GM19328 (cell line): ENCODE results near the gene GSS.
"Not testable (repeated sequence)": the region's sequence is repeated elsewhere in the genome, so short reads cannot be mapped to it uniquely, and the experiment has no call there.

Source experiments
- ATAC-seq: cut with Tn5 transposase; IDR thresholded peaks from one replicate; pipeline ENCODE4 v1.9.1; 2021; ENCODE audit warnings: mild to moderate bottlenecking, moderate library complexity; ENCODE audit not compliant: unreplicated experiment

The GSS gene

DNA sequence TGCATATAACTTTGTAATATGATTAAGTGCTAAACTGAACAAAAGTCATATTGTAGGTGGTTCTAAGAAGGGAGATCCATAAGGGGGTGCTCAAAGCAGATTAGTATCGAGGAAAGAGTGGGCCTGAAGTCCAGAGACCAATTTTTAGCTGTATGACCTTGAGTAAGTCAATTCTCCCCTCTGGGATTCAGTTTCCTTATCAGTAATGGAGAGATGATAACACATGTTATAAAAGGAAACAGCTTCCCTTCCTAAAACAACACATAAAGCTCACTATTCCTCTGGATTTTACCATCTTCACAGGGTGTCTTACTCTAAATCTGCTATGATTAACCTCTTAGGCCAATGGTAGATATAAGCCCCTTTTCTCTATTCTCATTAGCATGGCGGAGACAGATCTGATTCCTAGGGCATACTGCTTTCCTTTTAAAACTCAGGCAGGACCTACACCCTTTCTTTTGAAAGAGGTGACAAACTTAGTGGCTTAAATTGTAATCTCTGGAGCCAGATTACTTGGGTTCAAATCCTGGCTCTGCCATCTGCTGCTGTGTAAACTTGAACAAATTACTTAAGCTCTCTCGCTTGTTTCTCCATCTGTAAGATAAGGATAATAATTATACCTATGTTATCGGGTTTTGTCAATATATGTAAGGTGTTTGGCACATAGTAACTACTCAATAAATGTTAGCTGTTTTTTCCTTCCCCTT is 39.7 kb downstream of the GSS start:
- no peak for ATAC-seq

GRCh38 chr20:34915131-34915530 is 40.5 kb downstream of the GSS start:
- no peak for ATAC-seq

GRCh38 chr20:34907616-34908469 is 47.8 kb downstream of the GSS start:
- ATAC-seq: no peak

GRCh38 chr20:34904202-34904621 is 51.4 kb downstream of the GSS start:
- no peak for ATAC-seq

GRCh38 chr20:34898731-34899130 is 56.9 kb downstream of the GSS start:
- not testable (repeated sequence) for ATAC-seq

GRCh38 chr20:34898129-34898528 is 57.5 kb downstream of the GSS start:
- not testable (repeated sequence) for ATAC-seq

GRCh38 chr20:34896086-34896621 is 59.5 kb downstream of the GSS start:
- no peak for ATAC-seq

DNA sequence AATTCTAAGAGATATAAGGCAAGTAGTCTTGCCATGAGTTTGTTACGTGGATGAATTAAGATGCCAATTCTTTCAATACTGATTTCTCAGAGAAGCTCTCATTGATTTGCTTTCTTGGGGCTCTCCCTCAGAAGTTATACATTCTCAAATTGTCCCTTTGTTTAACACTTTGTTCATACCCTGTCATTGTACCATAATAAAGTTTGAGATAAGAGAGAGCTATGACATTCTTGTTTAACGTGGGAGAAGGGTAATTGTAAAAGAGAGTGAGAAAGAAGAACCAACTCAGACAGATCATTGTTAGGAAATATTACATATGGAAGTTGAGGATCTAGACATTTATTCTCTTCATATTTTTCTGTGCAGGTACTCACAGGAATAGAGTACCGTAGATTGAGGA is 60.1 kb downstream of the GSS start:
- ATAC-seq: no peak

- ATAC-seq: no peak
These were observed 60.9 kb downstream of the GSS start for GRCh38 chr20:34894723-34895122.

- no peak for ATAC-seq
These were observed 62.9 kb downstream of the GSS start for GRCh38 chr20:34892671-34893070.

- ATAC-seq: no peak
These were observed 64.2 kb downstream of the GSS start for GRCh38 chr20:34891166-34892062.

DNA sequence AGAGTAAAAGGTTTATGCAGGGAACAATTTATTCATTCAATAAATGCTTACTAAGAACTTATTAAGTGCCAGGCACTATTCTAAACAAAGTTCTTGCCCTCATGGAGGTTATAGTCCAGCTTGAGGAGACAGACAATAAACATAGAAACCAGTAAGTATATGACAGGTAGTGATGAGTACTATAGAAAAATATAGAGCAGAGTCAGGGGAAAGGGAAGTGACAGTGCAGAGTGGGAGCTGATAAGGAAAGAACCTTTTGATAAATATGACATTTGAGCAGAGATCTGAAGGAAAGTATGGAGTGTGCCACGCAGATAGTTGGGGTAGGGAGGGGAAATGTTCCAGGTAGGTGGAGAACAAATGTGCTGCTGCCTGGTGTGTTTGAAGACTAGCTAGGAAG is 67.1 kb downstream of the GSS start:
- ATAC-seq: no peak

DNA sequence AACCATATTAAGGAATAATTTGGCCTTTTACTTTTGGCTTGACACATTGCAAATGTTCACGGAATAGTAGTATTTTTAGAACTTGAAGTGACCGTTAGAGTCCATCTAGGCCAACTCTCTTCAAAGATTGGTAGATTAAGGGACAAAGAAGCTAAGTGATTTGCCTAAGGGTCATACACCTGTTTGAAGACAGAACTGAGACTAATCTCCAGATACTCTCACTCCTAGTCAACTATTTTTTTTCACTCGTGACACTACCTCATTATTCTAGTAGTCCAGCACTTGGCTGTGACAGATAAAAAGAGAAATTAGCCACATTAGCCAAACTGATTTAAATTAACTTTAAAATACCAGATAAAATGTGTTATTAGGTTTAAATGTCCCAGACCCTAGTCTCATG is 68.6 kb downstream of the GSS start:
- ATAC-seq: no peak

DNA sequence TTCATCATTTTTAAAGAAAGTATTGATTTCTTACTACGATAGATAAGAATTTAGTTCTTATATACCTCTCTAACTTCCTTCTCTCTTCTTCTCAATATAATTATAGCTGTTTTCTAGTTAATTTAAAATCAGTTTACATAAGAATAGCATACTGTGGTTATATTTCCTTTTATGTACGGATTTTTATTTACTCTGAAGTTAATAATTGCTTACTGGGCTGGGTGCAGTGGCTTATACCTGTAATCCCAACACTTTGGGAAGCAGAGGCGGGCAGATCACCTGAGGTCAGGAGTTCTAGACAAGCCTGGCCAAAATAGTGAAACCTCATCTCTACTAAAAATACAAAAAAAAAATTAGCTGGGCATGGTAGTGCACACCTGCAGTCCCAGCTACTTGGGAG is 69.5 kb downstream of the GSS start:
- ATAC-seq: no peak

DNA sequence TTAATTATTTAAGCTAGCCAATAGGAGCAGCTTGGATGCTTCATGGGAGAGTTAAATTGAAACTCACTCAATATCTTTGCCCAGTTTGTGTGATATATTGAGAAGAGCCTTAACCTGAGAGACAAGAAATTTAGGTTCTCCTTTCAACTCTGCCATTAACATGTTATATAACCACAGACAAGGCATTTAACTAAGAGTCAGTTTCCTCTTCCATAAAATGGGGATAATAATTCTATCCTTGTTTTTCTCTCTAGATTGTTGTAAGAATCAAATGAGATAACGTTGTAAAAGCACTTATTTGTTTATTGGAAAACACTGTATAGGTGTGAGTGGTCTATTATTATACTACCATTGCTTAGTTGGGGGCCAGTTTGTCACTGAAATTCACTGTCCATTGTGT is 71.3 kb downstream of the GSS start:
- ATAC-seq: no peak

DNA sequence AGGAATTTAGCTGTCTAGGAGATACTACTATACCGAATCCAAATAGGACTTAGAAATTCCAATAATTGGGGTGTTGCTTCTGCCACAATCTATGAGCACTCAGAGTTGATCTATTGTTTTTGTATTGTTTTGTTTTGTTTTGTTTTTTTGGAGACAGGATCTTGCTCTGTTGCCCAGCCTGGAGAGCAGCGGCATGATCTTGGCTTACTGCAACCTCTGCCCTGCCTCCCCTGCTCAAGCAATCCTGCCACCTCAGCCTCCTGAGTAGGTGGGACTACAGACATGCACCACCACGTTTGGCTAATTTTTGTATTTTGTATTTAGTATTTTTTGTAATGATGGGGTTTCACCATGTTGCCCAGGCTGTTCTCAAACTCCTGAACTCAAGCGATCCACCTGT is 71.8 kb downstream of the GSS start:
- ATAC-seq: no peak

DNA sequence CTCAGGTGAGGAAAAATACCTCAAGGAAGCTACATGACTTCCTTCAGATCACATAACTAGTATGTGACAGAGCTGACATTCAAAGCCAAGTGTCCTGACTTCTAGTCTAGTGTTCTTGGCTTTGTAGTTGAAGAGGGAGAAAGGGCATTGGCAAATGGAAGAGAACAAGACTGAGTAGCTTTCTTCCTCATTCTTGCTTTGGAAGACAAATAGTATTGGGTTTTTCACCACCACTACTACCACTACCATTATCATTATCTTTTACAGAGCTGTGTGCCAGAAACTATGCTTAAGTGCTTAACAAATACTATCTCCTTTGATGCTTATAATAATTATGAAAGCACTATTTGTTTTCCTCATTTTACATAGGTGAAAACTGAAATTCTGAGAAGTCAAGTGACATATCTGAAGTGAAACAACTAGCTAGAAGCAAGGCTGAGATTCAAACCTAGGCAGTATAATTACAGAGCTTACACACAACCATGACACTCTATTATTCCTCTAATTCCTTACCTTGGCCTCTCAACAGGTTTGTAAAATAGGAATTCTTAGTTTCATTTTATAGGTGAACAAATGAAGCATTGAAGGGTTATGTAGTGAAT is 72.4 kb downstream of the GSS start:
- no peak for ATAC-seq

DNA sequence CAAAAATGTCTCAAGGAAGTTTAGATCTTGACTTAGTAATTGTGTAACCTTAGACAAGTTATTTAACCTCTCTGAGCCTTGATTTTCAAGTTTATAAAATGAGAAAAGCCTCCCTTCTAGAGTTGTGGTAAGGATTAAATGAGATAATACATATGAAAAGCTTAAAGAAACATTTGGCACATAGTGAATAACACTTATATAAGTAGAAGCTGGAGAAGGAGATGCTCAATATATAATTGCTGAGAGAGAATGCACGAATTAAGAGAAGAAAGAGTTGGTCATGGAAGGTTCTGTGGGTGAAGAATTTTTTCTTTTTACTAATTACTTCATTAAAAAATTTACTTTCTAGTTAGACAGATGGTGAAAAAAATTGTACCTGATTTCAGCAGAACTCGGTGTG is 73.9 kb downstream of the GSS start:
- no peak for ATAC-seq

DNA sequence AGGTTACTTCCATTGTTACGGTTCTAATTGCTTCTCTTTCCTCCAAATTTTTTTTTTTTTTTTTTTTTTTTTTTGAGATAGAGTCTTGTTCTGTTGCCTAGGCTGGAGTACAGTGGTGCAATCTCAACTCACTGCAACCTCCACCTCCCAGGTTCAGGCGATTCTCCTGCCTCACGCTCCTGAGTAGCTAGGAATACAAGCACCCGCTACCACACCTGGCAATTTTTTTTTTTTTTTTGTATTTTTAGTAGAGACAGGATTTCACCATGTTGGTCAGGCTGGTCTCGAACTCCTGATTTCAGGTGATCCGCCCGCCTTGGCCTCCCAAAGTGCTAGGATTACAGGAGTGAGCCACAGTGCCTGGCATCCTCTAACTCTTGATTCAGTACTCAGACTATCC is 74.6 kb downstream of the GSS start:
- ATAC-seq: not testable (repeated sequence)

- ATAC-seq: no peak
These were observed 75.3 kb downstream of the GSS start for GRCh38 chr20:34880215-34880850.
